GM19193 (cell line): ENCODE data around the gene SLIT1.

Source experiments
- POLR2A ChIP-seq: IDR thresholded peaks from 4 replicates; pipeline ENCODE4 v1.6.1; 2011; ENCODE audit not compliant: insufficient read depth, insufficient read length; ENCODE audit errors: extremely low read depth

SLIT1 gene

GRCh38 chr10:97140902-97141745 lies 44.6 kb downstream of the SLIT1 start:
- TF ChIP-seq POLR2A: no peak

GRCh38 chr10:97140049-97140846 lies 45.5 kb downstream of the SLIT1 start:
- no peak for TF ChIP-seq POLR2A

DNA sequence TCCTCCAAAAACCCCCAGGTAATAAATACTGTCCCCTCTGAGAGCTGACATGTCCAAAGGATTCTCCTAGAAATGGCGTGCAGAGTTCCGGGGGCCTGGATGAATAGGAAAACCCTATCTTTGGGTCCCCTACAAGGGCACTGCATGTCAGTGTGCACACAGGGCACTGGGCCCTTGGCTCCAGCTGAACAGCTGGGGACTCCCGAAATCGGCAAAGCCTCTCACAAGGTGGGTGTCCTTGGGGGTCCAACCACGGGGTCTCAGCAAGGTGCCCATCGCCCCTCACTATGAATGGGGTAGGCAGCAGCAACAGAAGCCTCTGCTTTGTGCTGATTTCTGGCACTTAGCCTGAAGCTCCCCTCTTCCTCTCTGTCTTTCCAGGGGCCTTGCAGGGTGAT lies 46.1 kb downstream of the SLIT1 start:
- TF ChIP-seq POLR2A: no peak

- TF ChIP-seq POLR2A: no peak
Observed at GRCh38 chr10:97138846-97139245, 46.9 kb downstream of the SLIT1 start.

DNA sequence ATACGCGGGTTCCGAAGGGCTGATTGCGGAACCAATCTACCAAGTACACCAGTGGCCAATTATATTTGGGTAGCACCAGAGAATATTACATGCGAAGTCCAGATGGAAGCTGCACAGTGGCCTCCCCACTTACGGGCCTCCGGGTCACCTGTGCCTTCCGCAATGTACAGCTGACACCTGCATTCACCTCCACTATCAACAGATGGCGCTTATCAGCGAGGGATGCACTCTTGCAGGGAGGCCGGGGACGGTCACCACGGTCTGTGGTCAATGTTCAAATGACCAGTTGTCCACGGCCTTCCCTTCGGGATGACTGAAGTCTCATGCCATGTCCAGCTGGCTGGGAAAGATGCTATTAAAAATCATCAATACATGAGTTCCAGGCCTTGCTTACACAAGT lies 47.6 kb downstream of the SLIT1 start:
- no peak for TF ChIP-seq POLR2A

DNA sequence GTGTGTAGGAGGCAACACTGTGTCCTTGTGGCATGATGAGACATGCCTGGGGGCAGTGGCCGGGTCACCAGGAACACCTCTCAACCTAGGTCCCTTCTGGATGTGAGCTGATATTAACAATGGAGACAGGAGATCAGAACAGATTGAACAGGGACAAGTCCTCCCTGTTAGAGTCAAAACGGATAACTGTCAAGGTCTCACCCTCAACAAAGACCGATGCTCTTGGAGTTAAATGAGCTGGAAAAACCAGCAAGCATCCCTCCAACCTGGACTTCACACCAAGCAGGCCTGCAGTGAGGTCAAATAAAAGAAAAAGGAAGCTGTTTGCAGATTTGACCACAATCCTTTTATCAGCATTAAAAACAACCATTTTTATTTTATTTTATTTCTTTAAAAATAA lies 49.0 kb downstream of the SLIT1 start:
- TF ChIP-seq POLR2A: no peak

DNA sequence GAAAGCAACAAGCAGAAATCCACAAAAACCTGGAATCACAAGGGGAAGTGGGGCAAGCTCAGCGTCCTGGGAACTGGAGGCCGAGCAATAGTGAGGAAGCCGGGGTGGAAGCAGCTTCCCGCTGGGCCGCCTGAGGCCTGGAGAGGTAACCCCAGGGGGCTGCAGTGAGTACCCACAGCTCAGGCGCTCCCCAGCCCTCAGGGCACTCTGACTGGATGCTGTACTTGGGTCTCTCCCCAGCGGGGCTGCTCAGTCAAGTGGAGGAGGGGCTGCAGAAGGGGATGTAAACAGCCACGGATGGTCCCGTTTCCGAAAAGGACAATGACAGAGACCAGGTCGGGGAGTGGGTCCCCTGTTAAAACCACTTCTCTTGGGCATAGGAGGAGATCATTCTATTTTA lies 50.3 kb downstream of the SLIT1 start:
- TF ChIP-seq POLR2A: no peak

DNA sequence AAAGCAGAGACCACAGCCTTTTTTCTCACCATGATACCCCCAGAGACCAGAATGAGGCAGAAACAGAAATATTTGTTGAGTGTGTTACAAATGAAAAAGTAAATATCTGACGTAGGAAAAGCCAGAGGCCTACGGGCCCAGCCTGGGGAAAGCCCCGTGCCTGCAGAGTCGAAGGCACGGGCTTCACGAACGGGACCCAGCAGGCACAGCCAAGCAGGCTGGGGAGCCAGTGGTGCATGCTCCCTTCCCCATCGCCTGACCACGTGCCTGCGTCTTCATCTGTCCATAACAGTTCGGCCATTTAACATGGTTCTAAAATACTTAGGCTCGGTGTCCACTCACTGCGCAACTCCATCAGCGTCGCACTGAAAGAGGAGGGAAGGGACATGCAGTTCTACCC lies 50.8 kb downstream of the SLIT1 start:
- TF ChIP-seq POLR2A: no peak

GRCh38 chr10:97134110-97134509 lies 51.6 kb downstream of the SLIT1 start:
- TF ChIP-seq POLR2A: no peak

DNA sequence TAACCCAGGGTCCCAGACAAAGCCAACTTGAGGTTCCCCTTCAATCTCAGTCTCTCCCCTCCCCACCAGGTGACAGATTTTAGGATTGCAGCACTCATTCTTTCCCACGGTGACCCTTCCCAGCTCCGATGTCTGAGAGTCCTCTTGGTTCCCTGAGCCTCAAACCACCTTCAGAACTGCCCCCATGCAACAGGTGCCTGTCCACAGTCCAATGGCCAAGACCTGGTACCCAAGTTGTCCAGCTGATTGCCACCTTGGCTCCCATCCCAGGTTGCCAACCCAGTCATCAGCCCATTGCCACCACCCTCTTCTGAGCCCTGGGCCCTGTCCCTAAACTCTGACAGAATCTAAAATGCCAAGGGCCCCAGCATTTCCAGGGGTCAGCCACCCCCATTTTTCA lies 53.5 kb downstream of the SLIT1 start:
- no peak for TF ChIP-seq POLR2A

DNA sequence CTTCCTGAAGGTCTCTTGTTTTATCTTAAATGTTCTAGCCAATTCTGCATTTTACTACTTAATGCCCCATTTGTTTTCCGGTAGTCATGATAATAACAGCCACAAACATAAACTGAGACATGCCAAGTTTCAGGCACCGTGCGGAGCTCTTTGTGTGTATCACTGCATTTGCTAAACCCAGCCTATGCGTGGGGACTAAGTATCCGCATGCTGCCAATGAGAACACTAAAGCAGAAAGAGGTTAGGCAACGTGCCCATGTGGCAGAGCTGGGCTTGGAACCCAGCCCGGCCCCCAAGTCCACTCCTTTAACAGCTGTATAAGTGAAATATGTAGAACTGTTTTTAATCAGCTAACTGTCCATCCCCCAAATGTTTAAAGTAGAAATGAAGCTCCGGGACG lies 54.1 kb downstream of the SLIT1 start:
- no peak for TF ChIP-seq POLR2A

- no peak for TF ChIP-seq POLR2A
Observed at GRCh38 chr10:97131181-97131628, 54.6 kb downstream of the SLIT1 start.

DNA sequence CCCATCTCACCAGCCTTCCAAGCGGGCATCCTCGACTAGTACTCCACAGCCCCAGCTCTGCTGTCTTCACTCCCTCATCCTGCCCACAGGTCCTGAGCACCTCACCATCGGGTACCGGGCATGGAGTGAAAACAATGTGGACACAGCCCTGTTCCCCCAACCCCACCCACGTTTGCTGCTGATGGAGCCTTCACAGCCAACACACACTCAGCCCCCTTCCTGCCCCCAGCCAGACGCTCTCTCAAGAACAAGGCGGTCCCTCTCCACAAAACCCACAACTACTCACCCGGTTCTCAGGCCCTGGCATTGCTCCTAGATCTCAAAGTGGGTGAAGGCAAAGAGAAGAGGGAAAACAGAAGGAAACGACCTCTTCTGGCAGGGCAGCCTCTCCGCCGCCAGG lies 56.1 kb downstream of the SLIT1 start:
- no peak for TF ChIP-seq POLR2A

DNA sequence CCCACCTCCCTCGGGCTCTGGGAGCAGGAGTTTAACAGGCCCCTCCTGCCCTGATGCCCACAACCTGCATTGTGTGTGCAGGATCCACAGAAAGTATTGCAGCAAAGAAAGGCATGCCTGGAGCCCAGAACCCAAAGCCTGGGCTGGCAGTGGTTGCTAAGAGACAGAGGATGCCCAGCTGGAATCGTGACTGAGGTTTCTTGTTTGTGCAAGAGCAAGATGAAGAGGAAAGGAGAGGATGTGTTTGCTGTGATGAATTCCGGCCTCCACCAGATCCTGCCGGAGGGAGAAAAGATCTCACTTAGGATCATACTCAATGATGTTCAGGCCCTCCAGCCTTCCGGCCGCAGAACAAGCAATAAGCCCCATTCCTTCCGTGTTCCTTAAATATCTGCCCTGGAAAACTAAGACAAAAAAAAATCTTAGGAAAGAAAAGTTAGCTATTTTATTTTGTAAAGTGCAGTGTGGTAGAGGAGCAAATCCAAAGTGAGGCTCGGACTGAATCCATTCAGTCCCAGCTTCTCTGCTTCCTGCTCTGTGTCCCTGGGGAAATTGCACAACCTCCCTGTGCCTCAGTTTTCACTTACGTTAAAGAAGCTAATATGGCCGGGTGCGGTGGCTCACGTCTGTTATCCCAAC lies 57.1 kb downstream of the SLIT1 start:
- TF ChIP-seq POLR2A: no peak

- no peak for TF ChIP-seq POLR2A
Observed at GRCh38 chr10:97128039-97128492, 57.7 kb downstream of the SLIT1 start.
